Left cardiac atrium (tissue), 4 donors: ENCODE measurements around the gene LCK. TPM values are rescaled to one million over a fixed set of nuclear protein-coding genes. Genes with fewer than 3 reads are reported as not detected.
A peak's percentile ranks its signal among the peaks of the same experiment; 100 is the strongest.
"Not testable (repeated sequence)": the region's sequence is repeated elsewhere in the genome, so short reads cannot be mapped to it uniquely, and the experiment has no call there.

Experiments
- ATAC-seq, 2 donors: fragments of 200-7000 bp; cut with Tn5 transposase; one replicate each; pipeline ENCODE4 v1.9.1; 2020; ENCODE audit warnings: mild to moderate bottlenecking in 2 of 2, moderate library complexity in 2 of 2
- DNase-seq: peaks from one replicate; pipeline ENCODE4 v3.0.0-alpha.2; 2020
- intact Hi-C, 2 donors: fragments of 100-400 bp; cut with DNase I; formaldehyde crosslinking; loops; one replicate each; pipeline versions ENCODE4 v1.14.1 to v1.15.1; 2022 to 2023
- total RNA-seq, 2 donors: library from RNA; stranded (reverse); fragmentation: NEBNext Ultra II Directional; extraction: Animal tissue kit (Norgen Biotek cat#: 25700); gene quantifications; one replicate each; pipeline ENCODE4 v1.2.1, GENCODE V29; 2021
- donor health status: DM: no; HTN: yes; CAD: no.
- donor health status: DM: no; HTN: yes; CAD: no; lungs with severe emphysema.
- donor health status: DM: yes; HTN: yes; CAD: no.
- donor health status: Dilated cardiomyopathy.

Gene LCK
- total RNA-seq, 2 donors from 2014 or later, result 1.2 to 2.6 TPM

DNA sequence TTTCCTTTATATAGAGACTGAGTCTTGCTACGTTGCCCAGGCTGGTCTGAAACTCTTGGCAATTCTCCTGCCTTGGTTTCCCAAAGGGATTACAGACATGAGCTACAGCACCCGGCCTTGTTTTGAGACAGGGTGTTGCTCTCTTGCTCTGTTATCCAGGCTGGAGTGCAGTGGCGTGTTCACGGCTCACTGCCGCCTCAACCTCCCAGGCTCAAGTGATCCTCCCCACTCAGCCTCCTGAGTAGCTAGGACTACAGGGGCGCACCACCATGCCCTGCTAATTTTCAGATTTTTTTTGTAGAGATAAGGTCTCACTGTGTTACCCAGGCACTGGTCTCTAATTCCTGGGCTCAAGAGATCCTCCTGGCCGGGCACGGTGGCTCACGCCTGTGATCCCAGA is 14.8 kb downstream of the LCK start:
- ATAC-seq (no peak), DNase-seq (no peak)
- intact Hi-C loops, result no loop called here

DNA sequence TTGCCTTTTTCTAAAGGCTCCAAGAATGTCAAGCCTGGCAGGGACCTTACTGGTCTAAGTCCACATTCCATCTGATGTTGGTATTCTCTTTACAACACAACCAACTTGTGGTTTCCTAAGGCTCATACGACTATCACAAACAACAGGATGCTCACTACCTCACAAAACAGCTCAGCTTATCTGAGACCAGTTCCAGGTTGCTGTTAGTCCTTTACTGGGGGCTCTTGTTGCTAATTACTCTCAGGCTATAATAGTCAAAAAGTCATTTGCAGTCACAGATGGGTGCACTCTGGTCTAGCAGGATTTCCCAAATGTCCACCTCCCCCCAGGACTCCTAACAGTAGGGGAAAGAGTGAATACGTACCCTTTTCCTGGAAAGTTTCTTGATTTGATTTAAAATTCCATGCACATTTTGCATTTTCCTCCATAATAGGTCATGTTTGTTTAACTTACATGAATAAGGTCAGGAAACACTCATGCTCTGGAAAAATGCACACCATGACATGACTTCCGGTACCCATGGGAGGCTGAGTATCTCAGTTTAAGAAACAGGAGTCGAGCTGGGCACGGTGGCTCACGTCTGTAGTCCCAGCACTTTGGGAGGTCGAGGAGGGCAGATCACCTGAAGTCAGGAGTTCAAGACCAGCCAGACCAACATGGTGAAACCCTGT is 16.0 kb downstream of the LCK start:
- DNase-seq (no peak), ATAC-seq (no peak)
- intact Hi-C loops, result no loop called here

DNA sequence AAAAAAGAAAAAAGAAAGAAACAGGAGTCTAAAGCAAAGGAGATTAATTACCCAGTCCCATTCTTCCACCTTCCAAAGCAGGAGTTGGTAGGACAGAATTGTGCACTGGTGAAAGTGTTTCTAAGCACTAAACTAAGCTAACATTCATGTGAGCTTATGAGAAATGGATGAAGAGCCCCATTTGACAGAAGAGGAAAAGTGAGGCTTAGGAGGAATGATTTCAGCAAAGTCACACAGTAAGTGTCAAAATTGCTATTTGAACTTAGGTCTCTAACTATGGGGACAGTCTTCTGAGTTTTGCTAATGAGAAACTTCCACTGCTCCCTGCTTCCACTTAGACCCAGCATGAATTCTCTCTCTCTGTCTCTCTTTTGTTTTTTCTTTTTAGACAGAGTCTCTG is 18.7 kb downstream of the LCK start:
- no peak for ATAC-seq
- no peak for DNase-seq
- intact Hi-C loops, result no loop called here

DNA sequence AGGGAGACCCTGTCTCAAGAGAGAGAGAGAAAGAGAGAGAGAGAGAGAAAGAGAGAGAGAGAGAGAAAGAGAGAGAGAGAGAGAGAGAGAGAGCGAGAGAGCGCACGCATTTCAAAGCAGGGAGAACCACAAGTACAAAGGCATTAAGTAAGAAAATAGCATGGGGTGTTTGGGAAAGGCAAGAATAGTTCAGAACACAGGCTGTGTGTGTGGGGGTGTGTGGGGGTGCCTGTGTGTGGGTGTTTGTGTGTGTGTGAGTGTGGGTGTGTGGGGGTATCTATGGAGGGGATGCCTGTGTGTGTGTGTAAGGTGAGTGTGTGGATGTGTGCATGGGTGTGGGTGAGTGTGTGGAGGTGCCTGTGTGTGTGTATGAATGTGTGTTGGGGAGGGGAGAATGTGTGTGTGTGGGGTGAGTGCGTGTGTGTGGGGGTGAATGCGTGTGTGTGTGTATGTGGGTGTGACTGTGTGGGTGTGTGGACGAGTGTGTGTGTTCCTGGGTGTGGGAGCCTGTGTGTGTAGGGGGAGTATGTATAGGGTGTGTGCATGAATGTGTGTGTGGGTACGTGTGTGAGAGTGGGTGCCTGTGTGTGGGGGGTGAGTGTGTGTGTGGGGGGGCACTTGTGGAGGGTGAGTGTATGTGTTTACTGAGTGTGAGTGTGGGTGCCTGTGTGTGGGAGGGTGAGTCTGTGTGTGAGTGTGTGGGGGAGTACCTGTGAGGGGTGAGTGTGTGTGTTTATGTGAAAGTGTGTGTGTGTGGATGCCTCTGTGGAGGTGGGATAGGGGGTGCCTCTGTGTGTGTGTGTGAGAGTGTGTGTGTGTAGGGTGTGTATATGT is 21.7 kb downstream of the LCK start:
- ATAC-seq (no peak), DNase-seq (no peak)
- intact Hi-C loops, result no loop called here

DNA sequence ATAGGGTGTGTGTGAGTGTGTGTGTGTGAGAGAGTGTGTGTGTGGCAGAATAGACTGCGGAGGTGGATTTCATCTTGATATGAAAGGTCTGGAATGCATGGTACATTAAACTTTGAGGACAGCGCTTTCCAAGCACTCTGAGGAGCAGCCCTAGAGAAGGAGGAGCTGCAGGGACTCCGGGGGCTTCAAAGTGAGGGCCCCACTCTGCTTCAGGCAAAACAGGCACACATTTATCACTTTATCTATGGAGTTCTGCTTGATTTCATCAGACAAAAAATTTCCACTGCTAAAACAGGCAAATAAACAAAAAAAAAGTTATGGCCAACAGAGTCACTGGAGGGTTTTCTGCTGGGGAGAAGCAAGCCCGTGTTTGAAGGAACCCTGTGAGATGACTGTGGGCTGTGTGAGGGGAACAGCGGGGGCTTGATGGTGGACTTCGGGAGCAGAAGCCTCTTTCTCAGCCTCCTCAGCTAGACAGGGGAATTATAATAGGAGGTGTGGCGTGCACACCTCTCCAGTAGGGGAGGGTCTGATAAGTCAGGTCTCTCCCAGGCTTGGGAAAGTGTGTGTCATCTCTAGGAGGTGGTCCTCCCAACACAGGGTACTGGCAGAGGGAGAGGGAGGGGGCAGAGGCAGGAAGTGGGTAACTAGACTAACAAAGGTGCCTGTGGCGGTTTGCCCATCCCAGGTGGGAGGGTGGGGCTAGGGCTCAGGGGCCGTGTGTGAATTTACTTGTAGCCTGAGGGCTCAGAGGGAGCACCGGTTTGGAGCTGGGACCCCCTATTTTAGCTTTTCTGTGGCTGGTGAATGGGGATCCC is 22.5 kb downstream of the LCK start:
- intact Hi-C loops, result no loop called here
- ATAC-seq (peak; percentile 29 to 65), DNase-seq (no peak)

DNA sequence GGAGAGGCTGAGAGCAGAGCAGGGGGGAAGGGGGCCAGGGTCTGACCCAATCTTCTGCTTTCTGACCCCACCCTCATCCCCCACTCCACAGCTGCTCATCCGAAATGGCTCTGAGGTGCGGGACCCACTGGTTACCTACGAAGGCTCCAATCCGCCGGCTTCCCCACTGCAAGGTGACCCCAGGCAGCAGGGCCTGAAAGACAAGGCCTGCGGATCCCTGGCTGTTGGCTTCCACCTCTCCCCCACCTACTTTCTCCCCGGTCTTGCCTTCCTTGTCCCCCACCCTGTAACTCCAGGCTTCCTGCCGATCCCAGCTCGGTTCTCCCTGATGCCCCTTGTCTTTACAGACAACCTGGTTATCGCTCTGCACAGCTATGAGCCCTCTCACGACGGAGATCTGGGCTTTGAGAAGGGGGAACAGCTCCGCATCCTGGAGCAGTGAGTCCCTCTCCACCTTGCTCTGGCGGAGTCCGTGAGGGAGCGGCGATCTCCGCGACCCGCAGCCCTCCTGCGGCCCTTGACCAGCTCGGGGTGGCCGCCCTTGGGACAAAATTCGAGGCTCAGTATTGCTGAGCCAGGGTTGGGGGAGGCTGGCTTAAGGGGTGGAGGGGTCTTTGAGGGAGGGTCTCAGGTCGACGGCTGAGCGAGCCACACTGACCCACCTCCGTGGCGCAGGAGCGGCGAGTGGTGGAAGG is 23.7 kb downstream of the LCK start:
- intact Hi-C loops, result no loop called here
- no peak for ATAC-seq
- DNase-seq, result no peak

DNA sequence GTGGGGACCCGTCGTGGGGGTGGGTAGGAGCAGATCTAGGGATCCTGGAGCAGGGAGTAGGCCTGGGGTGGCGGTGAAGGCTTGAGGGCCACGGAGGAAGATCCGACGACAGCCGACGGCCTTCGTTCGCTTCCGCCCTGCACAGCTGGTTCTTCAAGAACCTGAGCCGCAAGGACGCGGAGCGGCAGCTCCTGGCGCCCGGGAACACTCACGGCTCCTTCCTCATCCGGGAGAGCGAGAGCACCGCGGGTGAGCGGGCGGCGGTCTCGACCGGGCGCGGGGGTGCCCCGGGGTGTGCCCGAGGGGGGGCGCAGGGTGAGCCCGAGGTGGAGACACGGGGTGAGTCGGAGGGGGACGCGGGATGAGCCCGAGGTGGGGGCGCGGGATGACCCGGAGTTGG is 24.4 kb downstream of the LCK start:
- intact Hi-C loops, result no loop called here
- no peak for DNase-seq
- peak in 1 of 2 donors; percentile 22 for ATAC-seq

DNA sequence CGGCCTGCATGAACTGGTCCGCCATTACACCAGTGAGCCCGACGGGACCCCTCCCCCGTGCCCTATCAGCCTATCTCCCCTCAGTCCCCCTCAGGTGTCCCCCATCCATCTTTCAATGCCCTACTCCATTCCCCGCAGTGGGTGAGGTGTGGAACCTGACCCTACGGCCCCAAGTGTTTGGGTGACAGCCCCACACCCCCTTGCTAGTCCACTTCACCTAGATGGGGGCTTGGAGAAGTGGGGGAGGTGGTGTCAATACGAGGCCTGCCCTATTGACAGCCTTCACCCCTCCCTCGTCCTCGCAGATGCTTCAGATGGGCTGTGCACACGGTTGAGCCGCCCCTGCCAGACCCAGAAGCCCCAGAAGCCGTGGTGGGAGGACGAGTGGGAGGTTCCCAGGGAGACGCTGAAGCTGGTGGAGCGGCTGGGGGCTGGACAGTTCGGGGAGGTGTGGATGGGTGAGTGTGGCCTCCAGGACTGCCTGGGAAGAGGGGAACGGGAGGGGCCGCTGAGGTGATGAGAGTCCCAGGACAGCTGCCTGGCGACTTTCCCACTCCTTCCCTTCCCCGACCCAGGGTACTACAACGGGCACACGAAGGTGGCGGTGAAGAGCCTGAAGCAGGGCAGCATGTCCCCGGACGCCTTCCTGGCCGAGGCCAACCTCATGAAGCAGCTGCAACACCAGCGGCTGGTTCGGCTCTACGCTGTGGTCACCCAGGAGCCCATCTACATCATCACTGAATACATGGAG is 25.1 kb downstream of the LCK start:
- intact Hi-C loops, result no loop called here
- DNase-seq (no peak), ATAC-seq (no peak)

DNA sequence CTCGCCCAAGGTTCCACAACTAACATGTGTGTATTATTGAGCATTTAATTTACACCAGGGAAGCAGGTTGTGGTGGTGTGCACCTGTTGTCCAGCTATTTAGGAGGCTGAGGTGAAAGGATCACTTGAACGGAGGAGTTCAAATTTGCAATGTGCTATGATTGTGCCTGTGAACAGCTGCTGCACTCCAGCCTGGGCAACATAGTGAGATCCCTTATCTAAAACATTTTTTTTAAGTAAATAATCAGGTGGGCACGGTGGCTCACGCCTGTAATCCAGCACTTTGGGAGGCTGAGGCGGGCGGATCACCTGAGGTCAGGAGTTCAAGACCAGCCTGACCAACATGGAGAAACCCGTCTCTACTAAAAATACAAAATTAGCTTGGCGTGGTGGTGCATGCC is 33.7 kb downstream of the LCK start:
- intact Hi-C loops, ATAC-seq, DNase-seq: not testable (repeated sequence)

DNA sequence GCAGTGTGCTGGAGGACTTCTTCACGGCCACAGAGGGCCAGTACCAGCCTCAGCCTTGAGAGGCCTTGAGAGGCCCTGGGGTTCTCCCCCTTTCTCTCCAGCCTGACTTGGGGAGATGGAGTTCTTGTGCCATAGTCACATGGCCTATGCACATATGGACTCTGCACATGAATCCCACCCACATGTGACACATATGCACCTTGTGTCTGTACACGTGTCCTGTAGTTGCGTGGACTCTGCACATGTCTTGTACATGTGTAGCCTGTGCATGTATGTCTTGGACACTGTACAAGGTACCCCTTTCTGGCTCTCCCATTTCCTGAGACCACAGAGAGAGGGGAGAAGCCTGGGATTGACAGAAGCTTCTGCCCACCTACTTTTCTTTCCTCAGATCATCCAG is 34.6 kb downstream of the LCK start:
- intact Hi-C loops, result no loop called here
- no peak for ATAC-seq
- DNase-seq, result no peak

DNA sequence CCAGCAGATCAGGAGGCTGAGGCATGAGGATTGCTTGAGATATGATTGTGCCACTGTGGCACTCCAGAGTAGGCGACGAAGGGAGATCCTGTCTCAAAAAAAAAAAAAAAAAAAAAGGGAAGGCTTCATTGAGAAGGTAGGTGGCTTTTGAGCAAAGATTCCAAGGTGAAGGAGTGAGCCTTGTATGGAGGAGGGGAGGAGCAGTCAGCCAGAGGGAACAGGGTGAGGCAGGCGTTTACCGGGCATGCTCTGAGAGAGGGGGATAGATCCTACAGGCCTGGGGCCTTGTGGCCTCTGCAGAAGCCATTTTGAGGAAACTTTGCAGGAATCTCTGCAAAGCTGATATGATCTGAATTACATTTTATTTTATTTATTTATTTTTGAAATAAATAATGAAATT is 35.7 kb downstream of the LCK start:
- intact Hi-C loops, result no loop called here
- ATAC-seq (no peak), DNase-seq (no peak)

DNA sequence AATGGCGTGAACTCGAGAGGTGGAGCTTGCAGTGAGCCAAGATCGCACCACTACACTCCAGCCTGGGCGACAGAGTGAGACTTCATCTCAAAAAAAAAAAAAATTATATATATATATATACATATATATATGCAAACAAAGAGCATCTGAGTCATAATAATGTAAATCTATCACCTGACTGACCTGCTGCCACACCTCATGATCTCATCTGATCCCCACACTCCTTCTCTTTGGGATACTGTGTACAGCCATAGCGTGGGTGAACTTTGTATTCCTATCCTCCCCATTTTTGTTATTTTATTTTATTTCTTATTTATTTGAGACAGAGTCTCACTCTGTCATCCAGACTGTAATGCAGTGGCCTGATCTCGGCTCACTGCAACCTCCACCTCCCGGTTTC is 38.2 kb downstream of the LCK start:
- no peak for DNase-seq
- intact Hi-C loops, result no loop called here
- ATAC-seq, result no peak

DNA sequence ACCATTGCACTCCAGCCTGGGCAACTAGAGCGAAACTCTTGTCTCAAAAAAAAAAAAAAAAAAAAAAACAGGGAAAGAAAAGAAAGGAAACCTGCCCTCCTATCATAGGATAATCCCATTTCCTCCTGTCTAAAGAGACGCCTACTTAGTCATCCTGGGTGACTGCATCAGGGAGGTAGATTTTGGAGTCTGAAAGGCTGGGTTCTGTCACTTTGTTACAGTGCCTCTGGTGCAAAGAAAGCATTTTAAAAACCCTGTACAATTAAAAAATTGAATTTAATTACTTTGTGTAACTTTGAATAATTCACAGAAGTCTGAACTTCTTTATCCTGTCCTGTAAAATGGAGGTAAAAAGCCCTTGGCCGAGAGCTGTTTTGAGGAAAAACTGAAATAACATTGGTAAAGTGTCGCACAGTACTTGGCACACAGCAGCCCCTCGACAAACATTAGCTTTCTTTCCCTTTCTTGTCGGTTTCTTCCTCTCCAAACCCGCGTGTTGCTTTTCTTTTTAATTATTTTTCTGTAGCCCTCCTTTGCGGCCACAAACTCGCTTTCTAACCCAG is 40.2 kb downstream of the LCK start:
- DNase-seq, result no peak
- intact Hi-C loops, result loop anchor here in 1 of 2 donors (10.0 kb wide), 1 partner anchor 46 kb away; the partner anchor contains the start of gene FAM167B
- peak in 1 of 2 donors; percentile 8 for ATAC-seq

DNA sequence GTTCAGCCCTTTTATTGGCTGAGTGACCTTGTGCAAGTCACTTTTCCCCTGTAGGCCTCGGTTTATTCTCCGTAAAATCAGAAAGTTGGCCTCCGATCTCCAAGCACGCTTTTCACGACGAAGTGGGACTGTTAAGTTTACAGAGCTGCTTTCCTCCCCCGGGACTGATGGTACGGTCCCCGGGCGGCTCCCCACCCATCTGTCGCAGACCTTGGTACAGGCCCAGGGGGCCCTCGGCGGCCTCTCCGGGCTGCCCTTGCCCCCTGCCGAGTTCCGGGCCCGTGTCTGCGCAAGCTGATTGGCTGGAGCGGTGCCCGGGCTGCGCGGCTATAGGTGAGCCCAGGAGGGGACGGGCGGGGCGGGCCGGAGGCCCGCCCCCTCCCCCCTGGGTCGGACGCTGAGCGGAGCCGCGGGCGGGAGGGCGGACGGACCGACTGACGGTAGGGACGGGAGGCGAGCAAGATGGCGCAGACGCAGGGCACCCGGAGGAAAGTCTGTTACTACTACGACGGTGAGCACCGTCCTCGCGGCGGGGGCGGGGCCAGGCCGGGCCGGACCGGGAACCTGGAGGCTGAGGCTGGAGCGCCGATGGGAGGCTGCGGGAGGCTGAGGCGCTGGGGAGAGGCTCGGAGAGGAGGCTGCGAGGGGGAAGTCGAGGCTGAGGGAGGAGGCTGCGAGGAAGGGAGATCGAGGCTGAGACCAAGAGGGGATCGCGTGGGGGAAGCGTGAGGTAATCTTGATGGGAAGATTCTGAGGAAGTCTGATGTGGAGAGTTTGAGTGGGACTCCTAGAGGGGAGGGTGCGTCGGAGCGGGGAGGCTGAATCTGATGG is 40.9 kb downstream of the LCK start, which contains the start of gene HDAC1:
Gene HDAC1, plus strand, starts transcription at position 376 of the 831 bp plus-strand sequence. Its CDS starts 87 bp downstream, at position 463.
- ATAC-seq (peak; percentile 99), DNase-seq (peak; percentile 97)

DNA sequence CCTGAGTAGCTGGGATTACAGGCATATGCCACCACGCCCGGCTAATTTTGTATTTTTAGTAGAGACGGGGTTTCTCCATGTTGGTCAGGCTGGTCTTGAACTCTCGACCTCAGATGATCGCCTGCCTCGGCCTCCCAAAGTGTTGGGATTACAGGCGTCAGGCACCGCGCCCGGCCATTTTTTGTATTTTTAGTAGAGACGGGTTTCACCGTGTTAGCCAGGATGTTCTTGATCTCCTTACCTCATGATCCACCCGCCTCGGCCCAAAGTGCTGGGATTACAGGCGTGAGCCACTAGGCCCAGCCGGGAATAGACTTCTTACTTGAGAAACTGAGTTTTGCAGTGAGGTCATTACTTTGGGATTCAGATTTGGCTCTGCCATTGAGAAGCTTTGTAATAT is 47.1 kb downstream of the LCK start:
- ATAC-seq, DNase-seq: not testable (repeated sequence)
- intact Hi-C loops, result loop anchor here in 1 of 2 donors (10.0 kb wide), 1 partner anchor 53 kb away; the partner anchor contains the start of gene FAM167B

More for the DNA sequence above, 40.9 kb downstream of the LCK start, which contains the start of gene HDAC1:
- intact Hi-C loops, result loop anchor here in 1 of 2 donors (10.0 kb wide), 1 partner anchor 47 kb away; the partner anchor contains the start of gene FAM167B

DNA sequence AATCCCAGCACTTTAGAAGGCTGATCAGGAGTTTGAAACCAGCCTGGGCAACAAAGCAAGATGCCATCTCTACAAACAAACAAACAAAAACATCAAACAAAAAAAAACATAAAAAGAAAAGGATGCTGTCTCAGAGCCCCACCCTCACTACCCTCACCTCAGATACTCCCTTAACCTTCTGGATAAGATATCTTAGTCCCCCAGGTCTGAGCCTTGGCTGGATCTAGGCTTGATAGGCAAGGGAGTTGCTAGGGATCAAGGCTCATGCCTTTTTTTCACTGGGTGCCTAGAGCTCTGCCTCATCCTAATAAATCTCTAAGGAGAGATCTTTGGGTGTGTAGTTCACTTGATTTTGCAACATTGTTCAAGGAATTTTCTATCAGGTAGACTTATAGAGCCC is 48.3 kb downstream of the LCK start:
- no peak for ATAC-seq
- intact Hi-C loops, result loop anchor here in 1 of 2 donors (10.0 kb wide), 1 partner anchor 55 kb away; the partner anchor contains the start of gene FAM167B
- no peak for DNase-seq

DNA sequence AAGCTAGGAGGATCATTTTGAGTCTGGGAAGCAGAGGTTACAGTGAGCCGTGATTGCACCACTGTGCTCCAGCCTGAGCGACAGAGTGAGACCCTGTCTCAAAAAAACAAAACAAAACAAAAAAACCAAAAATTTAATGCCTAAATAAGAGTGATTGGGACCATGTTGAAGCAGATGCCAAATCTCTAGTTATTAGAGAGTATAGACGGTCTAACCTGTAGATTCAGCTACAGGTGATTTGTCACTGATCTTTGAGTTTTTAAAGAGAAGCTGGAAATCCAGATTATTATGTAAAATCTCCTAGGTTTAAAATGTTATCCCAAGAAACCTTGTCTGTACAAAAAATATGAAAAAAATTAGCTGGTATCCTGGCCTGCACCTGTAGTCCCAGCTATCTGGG is 52.3 kb downstream of the LCK start:
- ATAC-seq (no peak), DNase-seq (no peak)
- intact Hi-C loops, result no loop called here
